GM23338 (cell line): Measurements from ENCODE around the gene LAMA4. TPM values are rescaled to one million over a fixed set of nuclear protein-coding genes. Genes with fewer than 3 reads are reported as not detected.

Experiments used
- ATAC-seq: fragments of 200-7000 bp; cut with Tn5 transposase; 3 replicates; pipeline ENCODE4 v1.9.1; 2020
- DNase-seq: peaks from one replicate; pipeline ENCODE4 v3.0.0-alpha.2; 2015; ENCODE audit warnings: low spot score
- H2AFZ ChIP-seq: fragments of 200-600 bp; sonication (generic); 2 replicates; pipeline ENCODE4 v1.8.0; 2016; ENCODE audit warnings: antibody characterized with exemption, mild to moderate bottlenecking, moderate library complexity
- H3F3A ChIP-seq: fragments of 200-600 bp; sonication (generic); replicated peaks from 2 replicates; pipeline ENCODE4 v1.8.0; 2017; ENCODE audit warnings: antibody characterized with exemption, mixed run types, low read depth
- H3K27ac ChIP-seq: fragments of 200-600 bp; sonication (generic); 2 replicates; pipeline ENCODE4 v1.6.1; 2016; ENCODE audit warnings: low read depth
- H3K27me3 ChIP-seq: fragments of 200-600 bp; sonication (generic); 2 replicates; pipeline ENCODE4 v1.8.0; 2016; ENCODE audit warnings: mild to moderate bottlenecking, mixed run types, moderate library complexity; ENCODE audit not compliant: insufficient read depth
- H3K36me3 ChIP-seq: fragments of 200-600 bp; sonication (generic); 2 replicates; pipeline ENCODE4 v1.8.0; 2016; ENCODE audit warnings: mild to moderate bottlenecking; ENCODE audit not compliant: insufficient read depth
- H3K4me1 ChIP-seq: fragments of 200-600 bp; sonication (generic); 2 replicates; pipeline ENCODE4 v1.8.0; 2016; ENCODE audit warnings: mild to moderate bottlenecking, moderate library complexity; ENCODE audit not compliant: insufficient read depth
- H3K4me2 ChIP-seq: fragments of 200-600 bp; sonication (generic); 2 replicates; pipeline ENCODE4 v1.7.1; 2017; ENCODE audit warnings: mixed run types
- H3K4me3 ChIP-seq: fragments of 200-600 bp; sonication (generic); 2 replicates; pipeline ENCODE4 v1.6.1; 2016; ENCODE audit warnings: mixed run types
- H3K79me2 ChIP-seq: fragments of 200-600 bp; sonication (generic); replicated peaks from 2 replicates; pipeline ENCODE4 v1.8.0; 2017; ENCODE audit warnings: mild to moderate bottlenecking; ENCODE audit not compliant: insufficient read depth
- H3K9me2 ChIP-seq: fragments of 200-600 bp; sonication (generic); 2 replicates; pipeline ENCODE4 v1.8.0; 2017; ENCODE audit not compliant: insufficient read depth
- H4K20me1 ChIP-seq: fragments of 200-600 bp; sonication (generic); replicated peaks from 2 replicates; pipeline ENCODE4 v1.8.0; 2017; ENCODE audit warnings: mild to moderate bottlenecking; ENCODE audit not compliant: insufficient read depth
- H3K27ac Mint-ChIP-seq: 2 replicates; pipeline ENCODE4 v1.8.0; 2020; ENCODE audit warnings: inconsistent platforms, mild to moderate bottlenecking, moderate library complexity, mixed read lengths
- H3K27me3 Mint-ChIP-seq: 3 replicates; pipeline ENCODE4 v1.8.0; 2022; ENCODE audit warnings: low read depth, mild to moderate bottlenecking, moderate library complexity, mixed read lengths, inconsistent platforms; ENCODE audit not compliant: insufficient read depth, poor library complexity
- H3K36me3 Mint-ChIP-seq: 3 replicates; pipeline ENCODE4 v1.8.0; 2021; ENCODE audit warnings: low read depth, mild to moderate bottlenecking, inconsistent platforms, moderate library complexity, mixed read lengths
- H3K4me1 Mint-ChIP-seq: 3 replicates; pipeline ENCODE4 v1.8.0; 2020; ENCODE audit warnings: mild to moderate bottlenecking, inconsistent platforms, mixed read lengths
- H3K4me3 Mint-ChIP-seq: 3 replicates; pipeline ENCODE4 v1.8.0; 2021; ENCODE audit warnings: moderate library complexity, mild to moderate bottlenecking, inconsistent platforms, mixed read lengths
- H3K9me3 Mint-ChIP-seq: 3 replicates; pipeline ENCODE4 v1.8.0; 2020; ENCODE audit warnings: moderate library complexity, mild to moderate bottlenecking, inconsistent platforms, mixed read lengths
- CREB1 ChIP-seq: fragments of 250-450 bp; sonication (Bioruptor Pico); IDR thresholded peaks from 2 replicates; pipeline ENCODE4 v1.5.0; 2020; ENCODE audit warnings: low read depth, mild to moderate bottlenecking, moderate library complexity
- CTCF ChIP-seq, 2 experiments: fragments of 200-600 bp in 1 of 2; sonication (generic) in 1 of 2; conservative IDR thresholded peaks; 2 replicates each; pipeline versions ENCODE4 v1.5.1 to v1.6.1; 2016 to 2017; ENCODE audit warnings: antibody characterized with exemption in 2 of 2, low read depth in 2 of 2, mild to moderate bottlenecking in 2 of 2, moderate library complexity in 1 of 2
- EZH2 ChIP-seq: fragments of 200-600 bp; sonication (generic); IDR thresholded peaks from one replicate; pipeline ENCODE4 v1.8.0; 2017; ENCODE audit warnings: antibody characterized with exemption, mild to moderate bottlenecking, low read depth; ENCODE audit not compliant: unreplicated experiment
- EZH2phosphoT487 ChIP-seq: fragments of 200-600 bp; sonication (generic); IDR thresholded peaks from one replicate; pipeline ENCODE4 v1.8.1; 2018; ENCODE audit warnings: antibody characterized with exemption; ENCODE audit not compliant: unreplicated experiment
- JUNB ChIP-seq: IDR thresholded peaks from one replicate; pipeline ENCODE4 v1.6.1; 2016; ENCODE audit warnings: antibody characterized with exemption; ENCODE audit not compliant: unreplicated experiment
- NANOG ChIP-seq: IDR thresholded peaks from 2 replicates; pipeline ENCODE4 v1.6.1; 2016; ENCODE audit warnings: antibody characterized with exemption, borderline replicate concordance
- POLR2AphosphoS5 ChIP-seq: IDR thresholded peaks from 2 replicates; pipeline ENCODE4 v1.6.1; 2016; ENCODE audit warnings: antibody characterized with exemption, low read depth
- STAT1 ChIP-seq: IDR thresholded peaks from one replicate; pipeline ENCODE4 v1.6.1; 2016; ENCODE audit warnings: antibody characterized with exemption; ENCODE audit not compliant: unreplicated experiment
- ZNF114 ChIP-seq: fragments of 250-450 bp; sonication (Bioruptor Pico); IDR thresholded peaks from 2 replicates; pipeline ENCODE4 v1.5.0; 2020; ENCODE audit warnings: mild to moderate bottlenecking, moderate library complexity
- ZNF331 ChIP-seq: fragments of 250-450 bp; sonication (Bioruptor Pico); IDR thresholded peaks from 2 replicates; pipeline ENCODE4 v1.5.0; 2020; ENCODE audit warnings: low read depth, mild to moderate bottlenecking, moderate library complexity
- polyA plus RNA-seq: library from polyadenylated mRNA; unstranded; fragments of >200 nt; fragmentation: Nextera tagmentation; extraction: Ambion mirVana; gene quantifications from 2 replicates; pipeline ENCODE4 v1.2.1, GENCODE V29; 2016
- total RNA-seq: library from RNA; depleted of rRNA; stranded (reverse); fragments of >200 nt; shearing (Covaris generic); gene quantifications from 2 replicates; pipeline ENCODE4 v1.2.3, GENCODE V29; 2014
- TF ChIP-seq, protein P1 (sequence below): IDR thresholded peaks from 2 replicates; pipeline ENCODE4 v1.6.1; 2016; ENCODE audit warnings: antibody characterized with exemption
- TF ChIP-seq, protein P2 (sequence below): fragments of 250-450 bp; sonication (Bioruptor Pico); IDR thresholded peaks from 2 replicates; pipeline ENCODE4 v1.5.0; 2020; ENCODE audit warnings: mild to moderate bottlenecking, moderate library complexity
- TF ChIP-seq, protein P3 (sequence below): IDR thresholded peaks from one replicate; pipeline ENCODE4 v1.6.1; 2018; ENCODE audit warnings: antibody characterized with exemption; ENCODE audit not compliant: unreplicated experiment

Gene LAMA4
- total and polyA plus RNA-seq, 2 experiments from 2014 or later = 1.7 to 2.8 TPM

DNA sequence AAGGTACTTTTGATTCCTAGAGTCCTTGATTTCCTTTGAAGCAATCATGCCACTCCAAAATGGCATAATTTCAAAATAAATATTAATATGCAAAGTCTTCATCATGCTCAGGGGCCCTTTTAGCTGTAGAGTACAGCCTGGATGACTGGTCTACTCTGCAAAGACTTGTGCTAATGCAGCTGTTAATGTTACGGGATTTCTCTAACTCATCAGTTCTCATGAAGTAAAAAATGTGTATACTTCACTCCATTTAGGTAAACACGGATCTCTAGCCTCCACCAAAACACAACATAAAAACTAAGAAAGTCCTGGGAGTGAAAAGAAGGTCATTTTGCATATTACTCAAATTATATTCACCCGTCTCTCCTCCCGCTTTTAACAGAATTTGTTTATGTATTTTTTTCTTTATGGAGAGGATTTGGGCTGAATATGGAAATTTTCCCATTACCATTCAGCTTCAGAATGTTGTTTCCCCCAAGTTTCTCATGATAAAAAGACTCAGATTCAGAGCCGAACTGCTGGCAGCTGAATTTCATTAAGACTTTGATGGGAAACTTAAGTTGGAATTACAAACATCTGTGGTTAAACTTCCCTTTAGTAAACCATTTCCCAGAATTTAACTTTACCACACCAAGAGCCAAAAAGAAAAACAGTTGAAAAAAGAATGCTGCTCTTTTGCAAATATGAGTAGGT is 8.7 kb downstream of the LAMA4 start:
- Histone ChIP-seq H2AFZ (no peak overlapping the region), H3K79me2 (no peaks in the 10 kb centered on the region), H3K4me2 (peak overlapping the region; percentile 8), H4K20me1 (no peaks in the 10 kb centered on the region), H3K27me3 (no peaks in the 10 kb centered on the region), H3K9me2 (peaks cover 9% of the 10 kb centered on the region), H3K4me1 (peaks cover 29% of the 10 kb centered on the region), H3K4me3 (no peak overlapping the region), H3K27ac (peak overlapping the region; percentile 22), H3K36me3 (no peaks in the 10 kb centered on the region), H3F3A (no peaks in the 10 kb centered on the region)
- H3K4me1 Mint-ChIP-seq = peaks cover 29% of the 10 kb centered on the region
- no peak for TF ChIP-seq EZH2phosphoT487
- no peak for TF ChIP-seq ZNF114 (CRISPR knock-in tag)
- no peak for TF ChIP-seq NANOG
- TF ChIP-seq POLR2AphosphoS5 = no peak
- no peak for TF ChIP-seq JUNB
- TF ChIP-seq, protein P1, sequence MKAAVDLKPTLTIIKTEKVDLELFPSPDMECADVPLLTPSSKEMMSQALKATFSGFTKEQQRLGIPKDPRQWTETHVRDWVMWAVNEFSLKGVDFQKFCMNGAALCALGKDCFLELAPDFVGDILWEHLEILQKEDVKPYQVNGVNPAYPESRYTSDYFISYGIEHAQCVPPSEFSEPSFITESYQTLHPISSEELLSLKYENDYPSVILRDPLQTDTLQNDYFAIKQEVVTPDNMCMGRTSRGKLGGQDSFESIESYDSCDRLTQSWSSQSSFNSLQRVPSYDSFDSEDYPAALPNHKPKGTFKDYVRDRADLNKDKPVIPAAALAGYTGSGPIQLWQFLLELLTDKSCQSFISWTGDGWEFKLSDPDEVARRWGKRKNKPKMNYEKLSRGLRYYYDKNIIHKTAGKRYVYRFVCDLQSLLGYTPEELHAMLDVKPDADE = no peak
- TF ChIP-seq, protein P2, sequence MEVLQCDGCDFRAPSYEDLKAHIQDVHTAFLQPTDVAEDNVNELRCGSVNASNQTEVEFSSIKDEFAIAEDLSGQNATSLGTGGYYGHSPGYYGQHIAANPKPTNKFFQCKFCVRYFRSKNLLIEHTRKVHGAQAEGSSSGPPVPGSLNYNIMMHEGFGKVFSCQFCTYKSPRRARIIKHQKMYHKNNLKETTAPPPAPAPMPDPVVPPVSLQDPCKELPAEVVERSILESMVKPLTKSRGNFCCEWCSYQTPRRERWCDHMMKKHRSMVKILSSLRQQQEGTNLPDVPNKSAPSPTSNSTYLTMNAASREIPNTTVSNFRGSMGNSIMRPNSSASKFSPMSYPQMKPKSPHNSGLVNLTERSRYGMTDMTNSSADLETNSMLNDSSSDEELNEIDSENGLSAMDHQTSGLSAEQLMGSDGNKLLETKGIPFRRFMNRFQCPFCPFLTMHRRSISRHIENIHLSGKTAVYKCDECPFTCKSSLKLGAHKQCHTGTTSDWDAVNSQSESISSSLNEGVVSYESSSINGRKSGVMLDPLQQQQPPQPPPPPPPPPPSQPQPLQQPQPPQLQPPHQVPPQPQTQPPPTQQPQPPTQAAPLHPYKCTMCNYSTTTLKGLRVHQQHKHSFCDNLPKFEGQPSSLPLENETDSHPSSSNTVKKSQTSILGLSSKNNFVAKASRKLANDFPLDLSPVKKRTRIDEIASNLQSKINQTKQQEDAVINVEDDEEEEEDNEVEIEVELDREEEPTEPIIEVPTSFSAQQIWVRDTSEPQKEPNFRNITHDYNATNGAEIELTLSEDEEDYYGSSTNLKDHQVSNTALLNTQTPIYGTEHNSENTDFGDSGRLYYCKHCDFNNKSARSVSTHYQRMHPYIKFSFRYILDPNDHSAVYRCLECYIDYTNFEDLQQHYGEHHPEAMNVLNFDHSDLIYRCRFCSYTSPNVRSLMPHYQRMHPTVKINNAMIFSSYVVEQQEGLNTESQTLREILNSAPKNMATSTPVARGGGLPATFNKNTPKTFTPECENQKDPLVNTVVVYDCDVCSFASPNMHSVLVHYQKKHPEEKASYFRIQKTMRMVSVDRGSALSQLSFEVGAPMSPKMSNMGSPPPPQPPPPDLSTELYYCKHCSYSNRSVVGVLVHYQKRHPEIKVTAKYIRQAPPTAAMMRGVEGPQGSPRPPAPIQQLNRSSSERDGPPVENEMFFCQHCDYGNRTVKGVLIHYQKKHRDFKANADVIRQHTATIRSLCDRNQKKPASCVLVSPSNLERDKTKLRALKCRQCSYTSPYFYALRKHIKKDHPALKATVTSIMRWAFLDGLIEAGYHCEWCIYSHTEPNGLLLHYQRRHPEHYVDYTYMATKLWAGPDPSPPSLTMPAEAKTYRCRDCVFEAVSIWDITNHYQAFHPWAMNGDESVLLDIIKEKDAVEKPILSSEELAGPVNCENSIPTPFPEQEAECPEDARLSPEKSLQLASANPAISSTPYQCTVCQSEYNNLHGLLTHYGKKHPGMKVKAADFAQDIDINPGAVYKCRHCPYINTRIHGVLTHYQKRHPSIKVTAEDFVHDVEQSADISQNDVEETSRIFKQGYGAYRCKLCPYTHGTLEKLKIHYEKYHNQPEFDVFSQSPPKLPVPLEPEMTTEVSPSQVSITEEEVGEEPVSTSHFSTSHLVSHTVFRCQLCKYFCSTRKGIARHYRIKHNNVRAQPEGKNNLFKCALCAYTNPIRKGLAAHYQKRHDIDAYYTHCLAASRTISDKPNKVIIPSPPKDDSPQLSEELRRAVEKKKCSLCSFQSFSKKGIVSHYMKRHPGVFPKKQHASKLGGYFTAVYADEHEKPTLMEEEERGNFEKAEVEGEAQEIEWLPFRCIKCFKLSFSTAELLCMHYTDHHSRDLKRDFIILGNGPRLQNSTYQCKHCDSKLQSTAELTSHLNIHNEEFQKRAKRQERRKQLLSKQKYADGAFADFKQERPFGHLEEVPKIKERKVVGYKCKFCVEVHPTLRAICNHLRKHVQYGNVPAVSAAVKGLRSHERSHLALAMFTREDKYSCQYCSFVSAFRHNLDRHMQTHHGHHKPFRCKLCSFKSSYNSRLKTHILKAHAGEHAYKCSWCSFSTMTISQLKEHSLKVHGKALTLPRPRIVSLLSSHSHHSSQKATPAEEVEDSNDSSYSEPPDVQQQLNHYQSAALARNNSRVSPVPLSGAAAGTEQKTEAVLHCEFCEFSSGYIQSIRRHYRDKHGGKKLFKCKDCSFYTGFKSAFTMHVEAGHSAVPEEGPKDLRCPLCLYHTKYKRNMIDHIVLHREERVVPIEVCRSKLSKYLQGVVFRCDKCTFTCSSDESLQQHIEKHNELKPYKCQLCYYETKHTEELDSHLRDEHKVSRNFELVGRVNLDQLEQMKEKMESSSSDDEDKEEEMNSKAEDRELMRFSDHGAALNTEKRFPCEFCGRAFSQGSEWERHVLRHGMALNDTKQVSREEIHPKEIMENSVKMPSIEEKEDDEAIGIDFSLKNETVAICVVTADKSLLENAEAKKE (CRISPR knock-in tag) = no peak
- TF ChIP-seq, protein P3, sequence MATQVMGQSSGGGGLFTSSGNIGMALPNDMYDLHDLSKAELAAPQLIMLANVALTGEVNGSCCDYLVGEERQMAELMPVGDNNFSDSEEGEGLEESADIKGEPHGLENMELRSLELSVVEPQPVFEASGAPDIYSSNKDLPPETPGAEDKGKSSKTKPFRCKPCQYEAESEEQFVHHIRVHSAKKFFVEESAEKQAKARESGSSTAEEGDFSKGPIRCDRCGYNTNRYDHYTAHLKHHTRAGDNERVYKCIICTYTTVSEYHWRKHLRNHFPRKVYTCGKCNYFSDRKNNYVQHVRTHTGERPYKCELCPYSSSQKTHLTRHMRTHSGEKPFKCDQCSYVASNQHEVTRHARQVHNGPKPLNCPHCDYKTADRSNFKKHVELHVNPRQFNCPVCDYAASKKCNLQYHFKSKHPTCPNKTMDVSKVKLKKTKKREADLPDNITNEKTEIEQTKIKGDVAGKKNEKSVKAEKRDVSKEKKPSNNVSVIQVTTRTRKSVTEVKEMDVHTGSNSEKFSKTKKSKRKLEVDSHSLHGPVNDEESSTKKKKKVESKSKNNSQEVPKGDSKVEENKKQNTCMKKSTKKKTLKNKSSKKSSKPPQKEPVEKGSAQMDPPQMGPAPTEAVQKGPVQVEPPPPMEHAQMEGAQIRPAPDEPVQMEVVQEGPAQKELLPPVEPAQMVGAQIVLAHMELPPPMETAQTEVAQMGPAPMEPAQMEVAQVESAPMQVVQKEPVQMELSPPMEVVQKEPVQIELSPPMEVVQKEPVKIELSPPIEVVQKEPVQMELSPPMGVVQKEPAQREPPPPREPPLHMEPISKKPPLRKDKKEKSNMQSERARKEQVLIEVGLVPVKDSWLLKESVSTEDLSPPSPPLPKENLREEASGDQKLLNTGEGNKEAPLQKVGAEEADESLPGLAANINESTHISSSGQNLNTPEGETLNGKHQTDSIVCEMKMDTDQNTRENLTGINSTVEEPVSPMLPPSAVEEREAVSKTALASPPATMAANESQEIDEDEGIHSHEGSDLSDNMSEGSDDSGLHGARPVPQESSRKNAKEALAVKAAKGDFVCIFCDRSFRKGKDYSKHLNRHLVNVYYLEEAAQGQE = no peak
- no peak for TF ChIP-seq CTCF (conservative IDR thresholded peaks at IDR 0.05; ENCODE audit: low read depth in 2 of 2)
- TF ChIP-seq EZH2 = no peak
- TF ChIP-seq ZNF331 = no peak
- no peak for TF ChIP-seq STAT1
- TF ChIP-seq CREB1 (CRISPR knock-in tag) = no peak
- ATAC-seq (no peak), DNase-seq (no peak)
- no peaks in the 10 kb centered on the region for H3K9me3 Mint-ChIP-seq
- peaks cover 5% of the 10 kb centered on the region for H3K27me3 Mint-ChIP-seq
- H3K36me3 Mint-ChIP-seq = no peaks in the 10 kb centered on the region
- H3K27ac Mint-ChIP-seq = peak overlapping the region; percentile 28; the same call in 1 of the 2 replicates
- H3K4me3 Mint-ChIP-seq = no peak overlapping the region
